HG03378 (cell line): ENCODE data around the gene SLC4A2.

ENCODE experiments used
- ATAC-seq: cut with Tn5 transposase; IDR thresholded peaks from one replicate; pipeline ENCODE4 v1.9.1; 2021; ENCODE audit warnings: mild to moderate bottlenecking, moderate library complexity; ENCODE audit not compliant: unreplicated experiment

Gene SLC4A2

DNA sequence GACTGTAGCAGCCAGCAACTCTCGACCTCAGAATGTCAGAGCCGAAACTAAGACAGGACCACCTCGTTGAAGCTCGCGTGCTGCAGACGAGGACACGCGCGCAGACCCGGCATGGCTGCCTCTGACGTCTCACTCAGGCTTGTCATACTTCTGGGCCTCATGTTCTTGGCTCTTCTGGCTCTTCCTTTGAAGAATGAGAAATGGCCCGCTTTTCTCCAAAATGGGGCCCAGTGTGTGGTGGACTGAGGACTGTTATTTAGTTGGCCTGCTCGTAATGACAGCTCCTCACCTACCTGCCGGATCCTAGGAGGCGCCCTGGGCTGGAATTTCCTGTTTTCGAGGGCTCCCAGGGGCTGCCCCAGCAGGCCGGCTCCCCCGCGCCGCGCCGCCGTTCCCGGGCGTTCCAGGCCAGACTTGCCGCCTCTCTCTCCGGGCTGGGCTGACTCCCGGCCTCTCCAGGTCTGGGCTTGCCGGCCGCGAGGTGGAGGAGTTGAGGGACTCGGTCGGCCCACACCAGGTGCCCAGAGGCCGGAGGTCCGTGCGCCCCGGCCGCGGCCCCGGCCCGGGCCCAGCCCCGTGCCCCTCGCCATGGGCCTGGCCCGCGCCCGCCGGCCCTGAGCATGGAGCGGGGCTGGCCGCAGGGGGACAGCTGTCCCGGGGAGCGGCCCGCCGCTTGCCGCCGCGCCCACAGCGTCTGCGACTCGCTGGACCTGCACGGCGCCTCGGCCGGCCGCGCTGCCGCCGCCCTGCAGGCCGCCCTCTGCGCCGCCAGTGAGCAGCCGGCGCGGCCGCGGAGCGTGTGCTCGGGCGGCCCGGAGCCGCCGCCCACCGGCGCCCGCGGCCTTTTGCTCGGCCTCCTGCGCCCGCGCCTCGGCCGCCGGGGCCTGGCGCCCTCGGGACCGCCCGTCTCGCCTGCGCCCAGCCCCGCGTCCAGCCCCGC, 55.0 kb downstream of the SLC4A2 start:
- no peak for ATAC-seq

DNA sequence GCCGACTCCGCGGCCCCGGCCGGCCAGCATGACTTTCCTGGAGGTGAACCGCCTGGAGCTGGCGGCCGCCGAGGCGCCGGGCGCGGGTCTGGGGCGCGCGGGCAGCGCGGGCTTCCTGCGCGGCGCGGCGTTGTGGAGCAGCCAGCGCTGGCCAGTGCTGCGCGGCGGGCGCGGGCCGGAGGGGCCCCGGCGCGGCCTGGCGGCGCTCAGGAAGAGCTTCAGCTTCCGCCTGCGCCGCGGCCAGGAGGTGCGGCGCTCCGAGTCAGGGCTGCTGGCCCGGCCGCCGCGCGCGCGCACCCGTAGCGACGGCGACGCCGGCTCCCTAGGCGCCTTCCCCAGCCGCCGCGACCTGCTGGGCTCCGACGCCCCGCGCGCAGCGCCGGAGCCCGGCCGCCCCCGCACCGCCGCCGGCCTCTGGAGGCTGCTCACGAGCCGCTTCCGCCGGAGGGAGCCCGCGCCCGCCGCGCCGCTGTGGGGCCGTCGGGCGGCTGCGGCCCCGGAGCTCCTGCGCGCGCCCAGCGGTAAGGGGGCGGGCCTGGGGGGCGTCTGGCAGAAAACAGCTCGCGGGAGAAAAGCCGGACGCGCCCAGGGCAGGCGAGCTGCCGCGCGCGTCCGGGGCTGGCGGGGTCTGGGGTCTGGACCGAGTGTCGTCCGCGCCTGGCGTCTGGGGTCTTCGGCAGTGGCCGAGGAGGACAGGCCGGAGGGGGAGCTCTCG, 55.9 kb downstream of the SLC4A2 start:
- ATAC-seq: no peak

DNA sequence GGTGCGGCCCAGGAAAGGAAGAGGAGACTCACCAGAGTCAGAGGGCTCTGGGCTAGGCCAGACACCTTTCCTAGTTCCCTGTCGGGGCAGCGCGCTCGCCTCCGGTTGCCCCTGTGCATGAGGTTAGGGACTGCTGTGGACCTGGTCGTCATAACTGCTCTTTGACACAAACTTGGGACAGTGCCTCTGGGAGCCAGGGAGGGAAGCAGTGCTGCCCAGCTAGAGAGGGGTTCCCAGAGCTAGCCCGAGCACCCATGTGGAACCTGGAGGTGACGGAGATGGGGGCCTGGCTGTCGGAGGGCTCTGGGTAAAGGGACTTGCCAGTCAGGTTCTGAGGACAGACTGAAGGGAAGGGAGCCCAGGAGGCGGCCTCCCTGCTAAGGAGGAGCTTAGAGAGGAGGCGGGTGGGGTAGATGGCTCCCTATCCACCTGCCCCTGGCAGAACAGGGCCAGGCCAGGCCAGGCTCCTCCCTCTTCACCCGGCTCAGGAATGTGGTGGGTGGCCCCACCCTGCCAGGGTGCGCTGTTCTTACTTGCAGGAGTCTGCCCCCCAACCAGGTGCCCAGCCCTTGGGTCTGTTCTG, 56.5 kb downstream of the SLC4A2 start:
- no peak for ATAC-seq

DNA sequence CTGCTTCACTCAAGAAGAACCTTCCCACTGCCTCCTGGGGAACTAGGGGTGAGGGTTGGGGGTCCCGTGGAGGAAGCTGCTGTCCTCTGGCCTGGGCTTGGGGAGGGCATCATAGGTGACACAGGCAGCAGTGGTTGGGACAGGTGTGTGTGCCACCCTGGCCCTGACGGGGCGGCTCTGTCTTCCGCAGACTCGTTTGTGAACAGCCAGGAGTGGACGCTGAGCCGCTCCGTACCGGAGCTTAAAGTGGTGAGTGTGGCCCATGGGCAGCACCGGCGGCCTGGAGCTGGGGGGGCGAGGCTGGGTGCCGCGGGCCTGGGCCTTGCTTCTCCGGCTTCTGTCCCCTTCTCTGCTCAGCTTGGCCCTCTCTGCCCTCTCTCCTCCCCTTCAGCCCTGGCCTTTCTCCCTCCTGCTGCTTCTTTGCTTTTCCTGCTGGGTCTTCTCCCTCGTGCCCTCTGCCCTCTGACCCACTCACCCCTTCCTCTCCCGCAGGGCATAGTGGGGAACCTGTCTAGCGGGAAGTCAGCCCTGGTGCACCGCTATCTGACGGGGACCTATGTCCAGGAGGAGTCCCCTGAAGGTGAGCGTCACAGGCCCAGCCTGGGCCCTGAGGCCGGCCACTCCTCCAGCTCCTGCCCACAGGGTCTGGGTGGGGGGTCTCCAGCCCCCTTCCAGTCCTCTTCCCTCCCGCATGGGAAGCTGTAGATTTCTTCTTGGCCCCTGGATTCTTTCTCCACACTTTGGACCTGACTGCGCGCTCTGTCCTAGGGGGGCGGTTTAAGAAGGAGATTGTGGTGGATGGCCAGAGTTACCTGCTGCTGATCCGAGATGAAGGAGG, 57.4 kb downstream of the SLC4A2 start:
- ATAC-seq: no peak

DNA sequence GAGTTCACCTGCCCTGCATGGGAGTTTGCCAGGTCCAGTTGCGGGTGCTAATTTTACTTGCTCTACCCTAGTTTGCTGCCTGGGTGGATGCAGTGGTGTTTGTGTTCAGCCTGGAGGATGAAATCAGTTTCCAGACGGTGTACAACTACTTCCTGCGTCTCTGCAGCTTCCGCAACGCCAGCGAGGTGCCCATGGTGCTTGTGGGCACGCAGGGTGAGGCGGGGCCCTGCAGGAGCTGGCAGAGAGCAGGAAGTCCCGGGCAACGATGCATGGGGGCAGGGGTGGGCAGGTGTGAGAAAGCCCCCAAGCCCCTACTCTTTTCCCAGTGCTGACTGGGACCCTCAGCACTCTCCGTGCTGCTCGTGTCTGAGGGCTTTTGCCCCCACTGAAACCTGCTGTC, 58.2 kb downstream of the SLC4A2 start:
- no peak for ATAC-seq

DNA sequence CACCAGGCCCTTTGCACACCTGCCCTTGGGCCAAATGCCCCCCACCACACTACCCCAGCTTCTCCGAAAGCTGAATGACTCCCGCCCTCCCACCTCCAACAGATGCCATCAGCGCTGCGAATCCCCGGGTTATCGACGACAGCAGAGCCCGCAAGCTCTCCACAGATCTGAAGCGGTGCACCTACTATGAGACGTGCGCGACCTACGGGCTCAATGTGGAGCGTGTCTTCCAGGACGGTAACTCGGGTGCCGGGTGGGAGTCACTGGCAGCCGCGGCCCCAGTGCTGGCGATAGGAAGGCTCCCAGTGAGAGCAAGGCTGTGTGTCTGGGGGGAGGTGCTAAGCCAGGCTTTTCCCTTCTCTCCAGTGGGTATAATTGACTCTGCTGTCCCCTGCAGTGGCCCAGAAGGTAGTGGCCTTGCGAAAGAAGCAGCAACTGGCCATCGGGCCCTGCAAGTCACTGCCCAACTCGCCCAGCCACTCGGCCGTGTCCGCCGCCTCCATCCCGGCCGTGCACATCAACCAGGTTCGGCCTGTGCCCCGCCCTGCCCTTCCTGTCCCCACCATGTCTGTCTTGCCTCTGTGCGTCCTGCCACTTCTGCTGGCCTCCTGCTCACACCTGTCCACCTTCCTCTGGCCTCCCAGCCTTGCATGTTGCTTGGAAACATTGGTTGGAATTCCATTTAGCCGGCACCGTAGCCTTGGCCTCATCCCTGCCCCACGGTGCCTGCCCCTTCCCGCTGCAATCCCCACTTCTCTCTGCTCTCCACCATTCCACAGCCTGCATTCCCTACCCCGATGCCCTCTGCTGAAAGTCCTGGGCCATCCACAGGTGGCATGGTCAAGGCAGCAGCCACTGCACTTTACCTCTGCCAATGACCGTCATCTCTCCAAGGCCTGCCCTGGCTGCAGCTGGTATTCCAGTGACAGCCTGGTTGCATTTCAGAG, 59.0 kb downstream of the SLC4A2 start:
- no peak for ATAC-seq

DNA sequence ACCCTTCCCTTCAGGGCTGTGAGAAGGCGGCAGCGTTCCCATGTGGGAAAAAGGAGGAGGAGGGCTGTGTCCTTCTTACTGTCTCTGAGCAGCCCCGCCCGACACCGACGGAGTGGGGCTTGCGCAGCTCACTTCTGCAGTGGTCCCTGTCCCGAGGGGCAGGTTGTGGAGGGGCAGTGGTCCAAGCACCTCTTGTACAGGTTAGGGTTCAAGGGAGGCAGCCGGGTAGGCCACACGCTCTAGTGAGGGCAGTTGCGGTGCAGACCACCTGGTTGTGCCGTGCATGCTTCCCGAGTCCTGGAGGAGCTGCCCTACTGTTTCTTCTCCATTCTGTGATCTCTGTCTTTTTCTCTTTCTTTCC, 59.6 kb downstream of the SLC4A2 start:
- ATAC-seq: no peak

DNA sequence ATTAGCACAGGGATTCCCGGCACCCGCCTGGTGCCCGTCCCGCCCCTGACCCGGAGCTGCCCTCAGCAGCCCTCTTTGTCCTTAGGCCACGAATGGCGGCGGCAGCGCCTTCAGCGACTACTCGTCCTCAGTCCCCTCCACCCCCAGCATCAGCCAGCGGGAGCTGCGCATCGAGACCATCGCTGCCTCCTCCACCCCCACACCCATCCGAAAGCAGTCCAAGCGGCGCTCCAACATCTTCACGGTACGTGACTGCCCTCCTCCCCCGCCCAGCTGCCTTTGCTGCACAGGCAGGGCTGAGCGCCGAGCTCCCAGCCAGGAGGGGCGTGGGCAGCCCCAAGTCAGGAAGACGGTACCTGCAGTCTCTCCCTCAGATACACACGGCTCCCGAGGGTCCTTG, 60.5 kb downstream of the SLC4A2 start:
- ATAC-seq: no peak

DNA sequence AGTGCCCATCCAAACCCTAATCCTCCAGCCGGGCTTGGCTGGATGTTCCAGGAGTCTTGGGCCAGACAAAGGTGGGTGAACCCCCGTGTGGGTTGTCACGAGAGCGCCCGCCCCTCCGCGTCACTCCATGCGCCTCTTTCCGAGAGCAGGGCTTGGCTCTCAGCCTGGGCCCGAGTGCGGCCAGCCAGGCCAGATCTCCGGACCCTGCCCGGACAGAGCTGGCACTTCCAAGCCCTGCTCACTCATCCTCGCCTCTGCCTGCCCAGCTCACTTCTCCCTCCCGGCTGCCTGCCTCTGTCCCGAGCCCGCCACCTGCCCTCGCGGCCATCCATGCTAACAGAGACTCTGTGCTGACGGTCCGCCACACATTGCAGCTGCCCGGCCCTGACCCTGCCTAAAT, 61.5 kb downstream of the SLC4A2 start:
- ATAC-seq: no peak

DNA sequence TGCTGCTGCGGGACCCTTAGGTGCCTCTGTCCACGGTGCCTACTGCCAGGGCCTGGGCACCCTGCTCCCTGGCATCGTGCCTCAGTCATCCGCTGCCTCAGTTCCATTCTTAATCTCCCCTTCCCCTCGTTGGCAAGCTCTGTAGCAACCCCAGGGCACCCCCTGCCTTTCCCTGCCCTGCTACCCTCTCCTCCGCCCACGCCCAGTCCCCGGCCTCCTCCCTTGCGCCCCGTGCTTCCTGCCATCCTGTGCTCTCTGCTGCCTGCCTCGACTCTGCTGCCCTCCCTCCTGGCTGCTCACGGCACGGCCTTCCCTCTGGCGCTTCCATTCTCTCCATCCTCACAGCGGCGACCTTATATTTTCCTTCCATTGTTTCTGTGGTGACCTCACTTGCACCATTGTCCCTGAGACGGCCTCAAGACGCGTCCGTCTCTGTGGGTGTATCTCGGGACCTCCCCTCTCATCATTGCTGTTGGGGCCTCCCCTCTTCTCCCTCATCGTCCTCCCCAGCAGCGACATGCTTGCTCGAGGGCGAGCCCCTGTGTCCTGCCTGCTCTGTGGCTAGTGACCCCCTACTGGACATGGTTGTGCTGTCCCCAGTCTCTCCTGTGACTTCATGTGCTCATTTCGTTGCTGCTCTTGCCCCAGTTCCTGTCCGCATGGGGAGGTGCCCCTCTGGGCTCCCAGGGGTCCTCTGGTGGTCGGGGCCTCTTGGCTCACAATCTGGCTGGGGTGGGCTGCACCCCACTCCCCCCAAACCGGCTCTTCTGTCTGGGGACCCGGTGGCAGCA, 62.2 kb downstream of the SLC4A2 start:
- ATAC-seq: no peak

DNA sequence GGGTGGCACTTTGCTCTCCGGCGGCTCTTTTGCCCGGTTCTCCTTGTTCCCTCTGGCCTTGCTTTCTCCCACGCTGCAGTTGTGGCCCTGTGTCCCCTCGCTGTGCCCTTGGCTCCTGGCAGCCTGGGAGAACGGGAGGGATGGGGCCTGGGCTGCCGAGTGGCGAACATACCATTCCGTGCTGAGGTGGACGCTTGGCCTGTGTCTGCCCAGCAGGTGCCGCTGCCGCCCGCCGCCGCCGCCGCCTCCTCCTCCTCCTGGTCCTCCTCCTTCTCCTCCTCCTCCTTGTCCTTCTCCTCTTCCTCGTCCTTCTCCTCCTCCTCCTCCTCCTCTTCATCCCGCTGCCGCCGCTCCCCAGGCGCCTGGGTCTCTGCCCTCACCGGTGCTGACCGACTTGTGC, 62.9 kb downstream of the SLC4A2 start:
- ATAC-seq: no peak

DNA sequence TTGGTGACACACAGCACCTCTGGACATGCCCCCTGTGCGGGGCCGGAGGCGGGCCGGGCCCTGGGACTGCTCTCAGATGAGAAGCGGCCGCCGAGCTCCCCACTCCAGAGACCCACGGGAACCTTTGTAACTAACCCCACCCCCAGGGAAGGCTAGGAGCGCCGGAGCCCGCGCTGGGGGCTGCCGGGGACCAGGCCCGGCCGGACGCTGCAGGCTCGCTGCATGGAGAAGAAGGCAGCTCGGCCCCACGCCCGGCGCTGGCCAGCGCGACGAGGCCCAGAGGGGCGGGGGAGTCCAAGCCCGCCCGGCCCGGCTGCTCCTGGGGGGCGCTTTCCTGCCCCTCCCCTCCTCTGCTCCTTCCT, 63.4 kb downstream of the SLC4A2 start:
- ATAC-seq: no peak

DNA sequence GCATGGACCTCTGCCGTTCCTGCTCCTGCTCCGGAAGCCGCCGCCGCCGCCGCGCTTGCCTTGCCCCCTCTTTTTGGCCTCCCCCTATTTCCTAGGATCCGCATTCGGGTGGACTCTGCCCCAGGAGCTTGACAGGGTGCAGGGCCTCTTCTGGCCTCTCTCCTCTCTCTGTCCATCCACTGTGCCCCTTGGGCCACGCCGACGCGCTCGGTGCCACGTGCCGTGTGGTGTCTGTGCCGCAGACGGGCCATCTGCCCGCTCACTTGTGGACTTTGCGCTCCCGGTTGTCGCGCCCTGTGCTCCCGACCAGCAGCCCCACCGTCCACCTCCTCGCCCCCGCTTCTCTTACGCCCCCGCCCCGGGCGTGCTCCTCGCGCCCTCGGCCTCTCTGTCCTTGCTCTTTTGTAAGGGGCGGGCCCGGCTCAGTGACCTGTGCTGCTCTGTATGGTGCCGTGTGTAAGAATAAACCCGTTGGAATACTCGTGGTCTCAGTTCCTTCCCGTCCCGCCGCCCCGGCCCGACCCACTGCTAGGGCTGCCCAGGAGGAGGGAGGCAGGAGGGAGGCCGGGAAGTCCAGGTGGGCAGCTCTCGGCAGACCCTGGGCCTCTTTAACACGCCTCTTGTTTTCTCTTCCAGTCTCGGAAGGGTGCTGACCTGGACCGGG, 63.9 kb downstream of the SLC4A2 start:
- ATAC-seq: no peak

DNA sequence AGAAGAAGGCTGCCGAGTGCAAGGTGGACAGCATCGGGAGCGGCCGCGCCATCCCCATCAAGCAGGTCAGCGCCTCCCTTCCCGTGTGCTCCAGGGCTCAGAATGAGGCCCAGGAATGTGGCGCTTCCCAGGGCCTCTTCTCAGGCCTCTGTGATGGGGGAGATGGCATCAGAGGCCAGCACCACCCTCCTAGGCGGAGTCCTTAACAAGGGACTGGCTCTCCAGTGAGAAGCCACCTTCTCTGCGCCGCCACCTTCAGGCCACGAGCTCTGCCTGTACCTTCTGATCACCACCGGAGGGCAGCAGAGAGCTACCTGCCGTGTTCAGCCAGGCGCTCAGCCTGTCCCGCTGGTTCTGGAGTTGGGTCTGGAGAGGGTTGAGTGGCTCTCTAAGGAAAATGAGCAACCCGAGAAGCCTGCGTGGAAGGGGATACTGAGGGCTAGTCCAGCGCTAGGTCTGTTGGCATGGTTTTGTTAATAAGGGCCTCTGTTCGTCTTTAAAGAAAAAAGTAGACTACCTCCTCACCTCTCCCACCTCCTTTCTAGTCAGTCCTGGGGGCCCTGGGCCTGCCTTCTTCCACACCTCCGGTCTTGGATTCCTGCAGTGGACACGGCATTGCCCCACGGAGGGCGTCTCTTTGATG, 64.6 kb downstream of the SLC4A2 start:
- ATAC-seq: peak; percentile 67

DNA sequence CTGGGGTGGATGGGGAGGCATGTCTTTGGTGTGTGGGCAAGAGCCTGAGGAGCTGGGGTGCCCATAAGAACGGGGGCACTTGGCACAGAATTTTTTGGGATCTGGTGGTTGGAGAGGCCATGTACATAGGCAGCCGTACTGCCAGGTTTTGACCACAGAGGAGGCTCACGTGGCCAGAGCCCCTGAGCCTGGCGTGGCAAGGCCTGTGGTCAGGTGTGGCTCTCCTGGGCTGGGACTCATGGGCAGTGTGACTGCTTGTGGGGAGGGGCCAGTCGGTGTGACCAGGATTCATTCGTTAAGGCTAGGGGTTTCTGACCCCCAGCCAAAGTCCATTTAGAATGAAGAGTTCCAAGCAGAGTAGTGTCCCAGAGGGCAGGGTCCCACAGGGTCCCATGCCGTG, 65.1 kb downstream of the SLC4A2 start:
- ATAC-seq: no peak

DNA sequence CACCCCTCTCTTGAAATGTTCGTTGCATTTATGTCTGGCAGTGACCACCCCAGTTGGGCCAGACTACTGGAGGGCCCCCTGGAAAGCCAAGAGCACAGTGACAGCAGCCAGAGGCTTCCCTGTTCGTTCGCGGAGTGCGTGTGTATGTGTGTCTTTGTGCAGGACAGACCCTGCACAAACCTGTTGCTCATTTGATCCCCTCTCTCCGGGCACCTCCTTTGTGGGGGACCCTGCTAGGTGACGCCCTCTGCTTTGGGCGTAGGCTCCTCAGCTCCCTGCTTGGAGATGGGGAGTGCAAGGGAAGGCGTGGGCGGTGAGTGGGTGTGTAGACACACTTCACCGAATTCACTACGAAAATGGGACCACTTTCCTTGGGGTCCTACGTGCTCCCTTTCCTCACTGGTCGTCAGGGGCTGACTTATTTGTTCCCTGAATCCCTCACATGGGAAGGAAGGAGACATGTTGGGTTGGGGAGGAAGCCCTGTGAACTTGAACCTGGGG, 65.6 kb downstream of the SLC4A2 start:
- no peak for ATAC-seq

DNA sequence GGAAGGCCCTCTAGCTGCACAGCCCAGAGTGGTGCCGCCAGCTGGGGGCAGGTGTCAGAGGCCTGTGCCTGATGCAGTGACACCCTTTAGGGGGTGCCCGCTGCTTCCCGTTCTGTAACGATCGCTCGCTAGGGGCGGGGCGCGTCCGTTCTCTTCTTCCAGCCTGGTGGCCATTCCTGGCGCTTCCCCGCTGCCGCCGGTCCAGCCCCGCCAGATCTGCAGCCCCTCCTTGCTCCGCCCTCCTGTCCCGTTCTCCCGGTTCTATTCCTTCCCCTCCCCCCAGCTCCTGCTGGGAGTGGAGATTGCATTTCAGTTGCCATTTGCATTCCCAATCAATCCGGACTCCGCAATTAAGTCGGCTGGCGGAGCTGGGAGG, 66.1 kb downstream of the SLC4A2 start:
- ATAC-seq: no peak

DNA sequence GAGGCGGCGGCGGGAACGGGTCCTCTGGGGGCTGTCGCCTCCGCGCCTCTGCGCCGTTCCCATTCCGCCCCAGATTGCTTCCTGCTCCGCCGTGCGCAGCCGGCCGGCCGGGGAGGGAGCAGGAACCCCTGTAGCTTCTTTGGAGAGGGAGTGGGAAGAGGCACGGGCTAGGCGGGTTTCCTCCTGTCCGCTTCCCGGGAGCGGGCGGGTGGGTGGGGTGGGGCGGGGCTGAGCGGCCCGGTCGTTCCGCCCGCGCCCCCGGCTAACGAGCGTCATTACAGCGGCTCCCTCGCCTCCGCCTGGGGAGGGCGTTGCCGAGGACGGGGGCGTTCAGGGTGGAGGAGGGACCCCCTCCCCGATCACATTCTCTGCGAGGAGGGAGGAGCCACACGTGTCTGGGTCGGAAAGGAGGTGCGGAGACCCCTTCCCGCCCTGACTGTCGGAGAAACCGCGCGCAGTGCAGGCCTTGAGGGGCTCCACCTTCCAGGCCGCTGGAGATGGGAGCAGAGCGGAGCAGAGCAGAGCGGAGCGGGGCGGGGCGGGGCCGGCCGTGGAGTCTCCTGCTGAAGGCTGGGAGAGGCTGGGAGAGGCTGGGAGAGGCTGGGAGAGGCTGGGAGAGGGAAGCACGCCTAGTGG, 66.6 kb downstream of the SLC4A2 start:
- ATAC-seq: no peak
